Measurements from ENCODE around the gene CHCHD6.

The CHCHD6 gene

DNA sequence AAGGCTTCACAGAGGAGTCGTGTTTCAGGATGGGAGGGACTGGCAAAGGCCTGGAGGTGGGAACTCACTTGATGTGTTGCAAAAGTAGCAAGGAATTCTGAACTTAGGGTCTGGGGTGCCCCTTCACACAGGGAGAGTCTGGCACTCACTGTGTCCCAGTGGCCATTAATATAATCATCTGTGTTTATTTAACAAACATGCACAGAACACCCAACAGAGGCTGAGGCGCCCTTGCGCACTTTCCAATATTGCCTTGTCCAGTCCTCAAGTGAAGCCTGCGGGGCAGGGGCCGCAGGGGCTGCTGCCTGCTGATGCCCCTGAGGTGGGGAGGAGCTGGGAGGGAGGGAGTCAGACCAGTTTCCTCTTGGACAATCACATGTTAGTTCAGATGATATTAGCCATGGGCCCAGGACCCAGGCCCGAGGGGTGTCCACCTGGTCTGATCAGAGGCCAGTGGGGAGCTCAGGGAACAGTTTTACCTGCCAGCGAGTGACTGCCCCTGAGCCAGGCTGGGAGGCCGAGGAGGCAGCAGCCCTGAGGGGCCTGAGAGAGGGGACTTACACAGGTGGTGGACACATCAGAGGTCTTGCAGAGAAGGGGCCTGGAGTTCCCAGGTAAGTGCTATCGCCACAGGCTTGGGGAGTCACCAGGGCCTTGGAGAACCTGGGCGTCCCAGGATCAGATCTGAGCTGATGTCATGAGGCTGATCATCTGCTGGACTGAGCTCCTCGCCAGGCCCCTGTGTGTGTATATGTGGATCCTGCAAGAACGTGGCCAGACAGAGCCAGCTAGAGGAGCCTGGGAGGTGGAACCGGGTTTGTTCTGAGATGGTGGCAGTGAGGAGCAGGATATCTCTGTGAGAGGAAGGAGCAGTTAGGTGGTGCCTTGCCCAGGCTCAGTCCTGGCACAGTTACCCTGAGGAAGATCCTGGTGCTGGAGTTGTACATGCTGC lies 35.3 kb upstream of the CHCHD6 start:
- DNase-seq = no peak

DNA sequence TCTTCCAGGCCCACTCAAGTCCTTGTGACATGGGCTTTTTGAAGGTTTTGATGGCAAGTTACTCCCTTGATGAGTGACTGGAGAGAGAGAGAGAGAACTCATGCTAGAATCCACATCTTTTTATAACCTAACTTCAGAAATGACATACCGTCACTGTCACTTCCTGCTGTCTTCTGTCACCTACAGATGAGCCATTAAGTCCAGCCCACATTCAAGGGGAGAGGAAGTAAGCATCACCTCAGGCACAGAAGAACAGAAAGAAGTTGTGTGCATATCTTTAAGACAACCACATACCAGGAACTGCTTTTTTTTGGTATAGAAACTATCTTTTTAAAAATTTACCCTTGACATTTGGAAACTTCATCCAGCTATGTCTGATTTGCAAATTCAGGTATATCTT lies 32.5 kb upstream of the CHCHD6 start:
- no peak for DNase-seq

DNA sequence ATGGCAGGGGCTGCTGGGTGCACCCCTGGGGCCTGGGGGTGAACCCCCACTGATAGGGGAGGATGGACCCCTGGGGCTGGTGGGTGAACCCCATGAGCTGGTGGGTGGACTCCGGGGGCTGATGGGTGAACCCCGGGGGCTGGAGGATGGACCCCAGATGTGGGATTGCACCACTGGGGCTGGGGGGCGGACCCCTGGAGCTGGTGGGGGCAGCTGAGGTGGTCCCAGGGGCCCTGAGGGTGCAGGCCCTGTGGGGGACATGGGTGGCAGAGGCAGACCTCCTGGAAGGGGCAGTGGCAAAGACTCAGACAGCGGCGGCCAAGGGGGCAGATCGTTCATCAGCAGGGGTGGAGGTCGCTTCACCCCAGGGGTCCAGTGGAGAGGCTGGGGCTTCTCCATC lies 31.7 kb upstream of the CHCHD6 start:
- no peak for DNase-seq

DNA sequence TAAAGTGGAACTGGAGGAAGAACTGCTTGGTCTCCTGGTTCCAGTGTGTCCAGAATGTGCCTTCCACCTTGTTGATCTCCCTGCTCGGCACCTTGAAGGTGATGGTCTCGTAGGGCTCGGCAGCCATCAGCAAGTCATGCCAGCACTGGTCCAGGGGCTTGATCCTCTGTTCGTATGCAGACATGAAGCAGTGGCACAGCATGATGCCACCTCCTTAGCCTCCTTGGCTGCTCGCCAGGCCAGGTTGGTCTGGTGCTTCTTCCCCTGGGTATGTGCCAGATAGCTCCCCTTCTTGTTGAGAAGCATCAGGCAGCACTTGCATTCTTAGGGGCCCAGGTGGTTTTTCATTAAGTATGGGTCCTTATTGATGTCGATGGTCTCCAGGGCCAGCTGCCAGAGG lies 31.3 kb upstream of the CHCHD6 start:
- DNase-seq = no peak

DNA sequence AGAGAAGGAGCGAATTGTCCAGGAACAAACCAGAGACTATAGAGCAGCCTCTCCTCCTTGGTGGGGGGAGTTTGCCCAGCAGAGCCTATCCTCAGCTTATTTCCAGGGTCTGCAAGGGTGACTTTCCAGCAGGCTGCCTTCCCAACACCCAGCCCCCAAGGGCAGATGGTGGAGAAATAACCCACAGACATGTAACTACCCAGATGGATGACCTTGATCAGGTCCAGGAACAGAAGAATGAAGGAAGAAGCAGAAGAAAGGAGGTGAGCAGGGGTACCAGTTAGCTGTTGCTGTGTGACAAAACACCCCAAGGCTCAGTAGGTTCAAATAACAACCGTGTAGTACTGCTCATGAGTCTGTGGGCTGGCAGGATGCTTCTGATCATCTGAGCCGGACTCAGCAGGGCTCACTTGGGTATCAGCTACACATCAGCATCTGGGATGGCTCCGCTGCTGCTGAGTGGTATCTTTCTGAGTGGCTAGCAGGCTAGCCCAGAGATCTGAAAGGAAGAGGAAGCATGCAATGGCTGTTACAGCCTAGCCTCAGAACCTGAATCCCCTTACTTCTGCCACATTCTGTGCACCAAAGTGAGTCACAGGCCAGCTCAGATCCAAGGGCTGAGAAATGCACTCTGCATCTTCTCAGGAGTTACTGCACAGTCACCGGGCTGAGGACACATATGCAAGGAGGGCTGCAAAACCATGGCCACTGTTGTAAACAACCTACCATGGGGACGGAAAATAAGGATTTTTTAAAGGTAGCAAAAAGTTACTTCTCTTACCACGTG lies 26.9 kb upstream of the CHCHD6 start:
- DNase-seq = peak; percentile 19

DNA sequence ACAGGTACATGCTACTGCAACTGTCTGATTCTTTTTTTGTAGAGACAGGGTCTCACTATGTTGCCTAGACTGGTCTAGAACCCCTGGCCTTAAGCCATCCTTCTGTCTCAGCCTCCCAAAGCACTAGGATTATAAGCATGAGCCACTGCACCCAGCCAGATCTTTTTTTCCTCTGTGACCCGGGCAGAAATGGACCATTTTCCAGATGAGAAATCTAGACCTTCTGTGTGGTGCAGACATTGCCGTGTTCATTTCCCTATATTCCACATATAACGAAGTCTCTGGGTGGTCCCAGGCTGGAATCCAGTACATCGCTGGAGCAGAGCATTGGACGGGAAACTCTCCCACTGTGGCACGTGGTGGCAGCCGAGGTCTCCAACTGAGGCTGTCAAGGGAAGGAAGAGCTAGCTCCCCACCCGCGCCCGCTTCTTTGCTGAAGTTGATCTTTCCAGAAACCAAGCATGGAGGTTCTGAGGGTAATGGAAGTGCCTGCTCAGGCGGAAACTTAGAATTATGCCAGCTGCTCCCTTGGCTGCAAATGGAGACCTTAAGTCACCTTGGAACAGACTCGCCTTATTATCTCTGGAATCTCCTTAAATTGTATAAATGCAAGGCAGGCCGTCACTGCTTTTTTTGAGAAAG lies 26.1 kb upstream of the CHCHD6 start:
- no peak for DNase-seq

DNA sequence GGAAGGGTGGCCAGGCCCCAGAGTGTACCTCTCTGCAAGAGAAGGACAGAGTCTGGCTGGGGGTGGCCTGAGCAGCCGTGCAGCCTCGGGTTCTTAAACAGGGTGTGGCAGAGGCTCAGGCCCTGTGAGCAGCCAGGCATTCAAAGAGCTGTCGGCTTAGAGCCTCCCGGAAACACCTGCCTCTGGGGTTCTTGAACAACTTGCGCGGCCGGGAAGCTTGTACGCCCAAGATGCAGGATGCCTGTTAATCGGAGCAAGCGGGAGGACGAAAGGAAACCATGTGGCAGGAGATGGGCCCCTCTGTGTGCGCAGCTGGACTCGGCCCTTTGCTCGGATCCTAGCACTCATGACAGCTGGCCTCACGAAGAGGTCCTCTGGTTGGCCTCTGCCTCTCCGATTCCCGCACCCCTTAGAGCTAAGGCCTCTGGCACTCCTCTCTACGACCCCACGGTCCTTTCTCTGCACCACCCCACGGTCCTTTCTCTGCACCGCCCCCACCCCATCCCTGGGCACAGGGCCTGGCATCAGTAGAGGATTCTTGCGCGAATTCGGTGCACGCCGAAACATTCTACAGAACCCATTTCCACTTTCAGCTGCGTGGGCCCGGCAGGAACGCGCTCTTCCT lies 25.2 kb upstream of the CHCHD6 start:
- no peak for DNase-seq

DNA sequence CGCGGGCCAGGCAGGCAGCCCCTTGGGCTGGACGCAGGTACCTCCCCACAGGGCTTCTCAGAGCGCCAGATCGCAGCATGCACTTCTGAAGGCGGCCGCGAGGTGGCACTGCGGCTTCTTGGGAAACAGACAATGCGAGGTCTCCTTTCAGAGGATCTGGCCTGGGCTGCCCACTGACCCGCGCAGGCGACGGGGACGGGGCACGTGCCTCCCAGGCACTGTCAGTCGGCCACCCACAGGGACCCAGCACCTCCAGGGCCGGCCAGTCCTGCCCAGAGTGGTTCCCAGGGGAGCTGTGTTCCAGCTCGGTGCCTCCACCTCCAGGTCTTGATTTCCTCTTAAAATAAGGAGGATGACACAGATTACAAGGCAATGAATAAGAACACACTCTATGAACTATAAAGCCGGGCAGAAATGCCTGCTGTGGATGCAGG lies 24.7 kb upstream of the CHCHD6 start:
- DNase-seq = peak; percentile 73

DNA sequence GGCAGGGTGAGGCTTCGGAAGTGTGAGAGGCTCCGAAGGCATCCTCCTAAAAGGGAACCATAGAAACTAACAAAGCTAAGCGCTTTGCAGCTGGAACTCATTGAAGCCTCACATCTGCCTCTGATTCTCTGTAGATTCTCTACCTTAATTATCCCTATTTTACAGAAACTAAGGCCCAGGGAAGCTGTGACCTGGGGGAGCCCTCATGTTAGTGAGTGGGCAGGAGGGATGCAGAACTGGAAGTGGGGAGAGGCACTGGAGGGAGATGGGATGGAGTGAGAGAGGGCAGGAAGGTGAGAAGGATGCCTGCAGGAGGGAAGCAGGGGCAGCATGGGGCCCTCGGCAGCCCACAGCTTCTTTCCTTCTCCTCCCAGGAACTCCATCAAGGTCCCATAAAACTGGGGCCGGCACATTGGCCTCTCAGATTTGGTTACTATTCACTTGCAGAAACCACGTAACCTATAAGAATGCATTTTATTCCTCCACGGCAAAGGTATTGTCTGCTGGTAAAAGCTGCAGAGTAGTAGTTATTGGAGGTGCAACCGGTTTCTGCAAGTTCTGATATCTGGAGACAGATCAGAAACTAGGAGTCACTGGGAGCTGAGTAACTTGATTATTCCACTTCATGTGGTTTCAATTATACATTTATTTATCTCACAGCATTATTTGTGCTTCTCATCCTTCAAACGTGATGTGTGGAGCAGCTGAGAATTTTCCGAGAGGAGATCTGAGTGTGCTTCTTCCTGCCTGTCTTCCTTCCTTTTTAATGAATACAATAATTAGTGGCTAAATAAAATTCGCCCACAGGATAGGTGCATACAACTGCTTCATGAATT lies 24.0 kb upstream of the CHCHD6 start:
- DNase-seq = no peak

DNA sequence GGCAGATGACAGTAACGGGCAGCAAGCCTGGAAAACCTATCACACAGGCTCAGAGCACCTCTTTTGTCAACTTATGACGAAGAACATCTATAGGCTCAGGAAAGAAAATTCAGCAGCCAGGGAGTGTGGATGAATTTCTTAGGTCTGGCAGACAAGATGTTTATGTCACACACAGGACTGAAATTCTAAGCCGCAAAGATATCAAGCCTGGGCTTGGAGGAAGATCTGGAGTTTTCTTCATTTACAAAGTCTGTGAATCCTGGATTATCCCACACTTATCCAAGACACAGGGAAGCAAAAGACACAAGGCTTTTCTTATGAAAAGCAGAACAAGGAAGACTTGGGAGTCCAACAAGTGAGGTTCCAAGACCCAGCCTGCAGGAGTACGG lies 23.4 kb upstream of the CHCHD6 start:
- no peak for DNase-seq

DNA sequence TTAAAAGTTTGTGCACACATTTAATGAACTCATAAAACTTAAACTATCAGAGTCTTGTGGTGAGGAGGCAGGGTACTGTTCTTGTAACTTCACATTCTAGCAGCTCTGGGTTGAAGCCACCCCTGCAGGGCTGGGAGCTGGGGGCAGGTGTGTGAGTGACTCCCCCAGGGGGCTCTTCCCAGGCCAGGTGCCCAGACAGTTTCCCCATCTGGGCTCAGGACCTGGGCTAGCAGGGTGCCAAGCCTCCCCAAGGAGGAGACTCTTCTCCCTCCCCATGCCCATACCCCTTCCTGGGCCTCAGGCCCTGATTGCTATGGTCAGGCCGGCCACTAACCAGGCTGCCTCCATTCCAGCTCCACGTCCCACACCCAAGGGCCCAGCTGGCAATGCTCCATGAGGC lies 22.0 kb upstream of the CHCHD6 start:
- no peak for DNase-seq

DNA sequence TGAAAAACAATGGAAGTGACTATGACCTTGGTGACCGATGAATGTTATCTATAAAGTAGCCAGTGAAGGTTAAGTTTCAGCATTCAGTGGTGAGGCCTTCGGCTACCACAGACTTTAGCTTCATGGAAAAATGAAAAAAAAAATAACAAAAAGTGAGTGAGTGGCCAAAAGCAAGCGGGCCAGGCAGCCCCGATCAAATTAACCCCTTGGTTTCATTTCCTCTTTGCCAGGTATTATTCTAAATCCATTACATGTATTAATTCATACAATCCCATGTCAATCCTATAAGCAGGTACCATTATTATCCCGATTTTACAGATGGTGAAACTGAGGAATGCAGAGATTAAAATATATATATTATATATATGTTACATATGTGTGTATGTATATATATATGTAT lies 21.0 kb upstream of the CHCHD6 start:
- DNase-seq = no peak

DNA sequence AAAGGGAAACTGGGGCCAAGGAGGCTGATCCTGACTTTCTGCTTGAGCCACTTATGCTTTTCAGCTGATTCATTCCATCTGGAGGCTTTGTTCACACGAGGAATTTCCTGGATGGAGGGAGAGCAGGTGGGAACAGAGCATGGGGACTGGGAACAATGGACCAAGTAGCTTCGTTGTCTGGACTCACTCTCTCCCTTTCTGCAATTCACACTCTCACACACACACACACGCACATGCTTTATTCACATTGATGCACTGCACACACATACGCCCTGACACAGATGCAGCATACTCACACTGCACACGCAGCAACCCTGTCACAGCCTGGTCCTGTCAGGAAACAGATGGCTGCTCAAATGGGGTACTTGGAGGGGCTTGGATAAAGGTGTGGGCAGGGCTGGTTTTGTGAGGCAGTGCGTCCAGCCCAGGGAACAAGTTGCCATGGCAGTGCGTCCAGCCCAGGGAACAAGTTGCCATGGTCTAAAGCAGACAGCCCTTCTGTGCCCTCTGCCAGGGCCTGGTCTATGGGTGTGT lies 19.8 kb upstream of the CHCHD6 start:
- DNase-seq = peak; percentile 22

DNA sequence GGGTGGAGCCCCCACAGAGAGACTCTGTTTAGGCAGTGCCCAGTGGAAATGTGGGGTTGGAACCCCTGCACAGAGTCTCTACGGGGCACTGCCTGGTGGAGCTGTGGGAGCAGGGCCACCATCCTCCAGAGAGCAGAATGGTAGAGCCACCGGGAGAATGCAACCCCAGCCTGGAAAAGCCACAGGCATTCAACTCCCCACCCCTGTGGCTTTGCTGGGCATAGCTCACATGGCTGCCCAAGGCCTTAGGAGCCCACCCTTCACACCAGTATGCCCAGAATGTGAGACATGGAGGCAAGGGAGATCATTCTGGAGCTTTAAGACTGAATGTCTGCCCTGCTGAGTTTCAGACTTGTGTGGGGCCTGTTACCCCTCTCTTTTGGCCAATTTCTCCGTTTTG lies 19.0 kb upstream of the CHCHD6 start:
- peak; percentile 50 for DNase-seq

DNA sequence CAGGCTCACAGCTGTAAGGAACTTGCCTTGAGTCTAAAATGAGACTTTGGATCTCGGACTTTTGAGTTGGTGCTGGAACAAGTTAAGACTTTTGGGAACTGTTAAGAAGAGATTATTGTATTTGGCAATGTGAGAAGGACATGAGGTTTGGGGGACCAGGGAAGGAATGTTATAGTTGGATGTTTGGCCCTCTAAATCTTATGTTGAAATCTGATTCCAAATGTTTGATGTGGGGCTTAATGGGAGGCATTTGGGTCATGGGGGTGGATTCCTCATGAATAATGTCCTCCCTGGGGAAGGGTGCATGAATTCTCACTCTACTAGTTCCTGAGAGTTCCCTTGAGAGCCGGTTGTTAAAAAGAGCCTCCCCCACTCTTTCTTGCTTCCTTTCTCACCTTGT lies 18.5 kb upstream of the CHCHD6 start:
- DNase-seq = peak; percentile 43

DNA sequence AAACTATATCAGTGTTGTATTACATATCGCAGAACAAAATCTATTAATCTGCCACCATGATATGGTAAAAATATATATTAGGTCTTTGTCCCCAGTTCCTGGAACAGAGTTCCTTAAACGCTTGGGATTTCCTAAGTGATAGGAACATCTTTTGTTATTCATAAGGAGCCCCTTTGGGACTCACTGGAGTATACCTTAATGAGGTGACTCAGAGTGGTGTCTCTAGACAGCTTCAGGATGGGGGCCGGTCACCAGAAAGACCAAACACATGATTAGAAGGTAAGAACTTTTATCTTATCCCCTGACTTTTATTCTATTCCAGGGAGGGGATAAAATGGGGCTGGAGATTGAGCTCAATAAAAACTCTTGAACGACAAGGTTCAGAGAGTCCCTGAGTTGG lies 12.3 kb upstream of the CHCHD6 start:
- DNase-seq = no peak

DNA sequence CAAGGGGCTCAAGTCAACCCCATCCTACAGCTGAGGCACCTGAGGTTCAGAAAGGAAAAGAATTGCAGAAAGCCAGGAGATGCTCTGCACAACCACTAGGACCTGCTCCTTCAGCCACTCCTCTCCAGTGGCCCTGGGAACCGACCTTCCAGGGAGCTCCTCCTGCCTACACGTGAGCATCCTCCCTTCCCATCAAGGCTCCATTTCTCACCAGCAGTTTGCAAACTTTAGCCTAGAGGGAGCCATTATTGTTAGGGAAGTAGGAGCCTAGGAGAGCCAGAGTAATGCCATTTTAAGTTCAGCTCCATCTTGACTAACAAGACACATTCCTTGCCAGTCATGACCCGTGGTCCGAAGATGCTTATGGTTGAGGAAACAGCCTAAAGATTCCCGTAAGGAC lies 11.2 kb upstream of the CHCHD6 start:
- DNase-seq = no peak

DNA sequence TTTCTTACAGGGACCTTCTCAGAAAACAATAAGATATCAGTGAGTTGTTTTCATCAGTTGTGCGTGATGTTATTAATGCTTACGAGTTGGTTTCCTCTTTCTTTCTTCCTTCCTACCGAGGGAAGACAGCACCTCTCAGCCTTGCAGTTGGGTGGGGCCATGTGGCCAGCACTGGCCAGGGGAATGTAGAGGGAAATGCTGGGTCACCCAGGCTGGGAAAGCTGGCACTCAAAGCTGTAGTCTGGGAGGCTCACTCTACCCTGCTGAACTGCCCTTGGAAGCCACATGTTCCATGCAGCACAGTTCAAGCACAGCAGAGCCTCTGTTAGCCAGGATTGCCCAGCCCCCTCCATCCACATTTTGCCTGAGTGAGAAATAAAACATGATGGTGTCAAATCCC lies 10.1 kb upstream of the CHCHD6 start:
- DNase-seq = no peak

DNA sequence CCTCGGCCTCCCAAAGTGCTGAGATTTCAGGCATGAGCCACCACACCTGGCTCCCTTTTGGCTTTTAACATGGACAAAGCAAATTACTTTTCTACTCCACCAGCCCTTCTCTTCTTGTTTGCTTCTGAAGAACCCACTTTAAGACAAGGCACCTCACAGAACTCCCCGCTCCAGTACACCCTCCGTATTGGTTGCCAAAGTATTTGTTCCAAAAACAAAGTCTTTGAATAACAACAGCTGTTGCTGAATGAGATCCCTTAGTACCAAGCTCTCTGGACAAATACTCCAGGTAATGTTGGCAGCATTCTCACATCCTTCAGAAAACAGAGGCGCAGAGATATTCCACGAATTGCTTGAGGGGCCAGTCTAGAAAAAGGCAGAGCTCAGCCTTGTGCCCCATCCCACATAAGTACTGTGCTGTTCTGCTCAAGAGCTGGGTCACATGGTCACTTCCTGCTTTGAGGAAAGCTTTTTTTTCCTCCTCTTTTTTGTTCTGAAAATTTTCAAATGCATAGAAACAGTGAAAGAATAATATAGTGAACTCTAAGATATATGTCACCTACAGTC lies 7.3 kb upstream of the CHCHD6 start:
- DNase-seq = no peak

DNA sequence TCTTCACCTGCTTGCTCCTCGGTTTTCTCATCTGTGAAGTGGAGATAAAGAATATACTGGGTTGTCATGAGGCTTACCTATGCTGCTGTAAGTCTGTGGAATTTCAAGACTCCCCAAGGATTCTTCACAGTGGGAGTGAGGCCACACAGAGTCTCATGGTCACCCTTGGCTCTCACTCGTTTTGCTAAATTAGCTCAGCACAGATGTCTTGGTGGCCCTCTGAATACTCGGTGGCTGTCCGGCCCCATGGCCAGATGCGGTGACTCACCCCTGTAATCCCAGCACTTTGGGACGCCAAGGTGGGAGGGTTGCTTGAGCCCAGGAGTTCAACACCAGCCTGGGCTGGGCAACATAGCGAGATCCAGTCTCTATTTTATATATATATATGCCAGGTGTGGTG lies 5.0 kb upstream of the CHCHD6 start:
- DNase-seq = no peak

DNA sequence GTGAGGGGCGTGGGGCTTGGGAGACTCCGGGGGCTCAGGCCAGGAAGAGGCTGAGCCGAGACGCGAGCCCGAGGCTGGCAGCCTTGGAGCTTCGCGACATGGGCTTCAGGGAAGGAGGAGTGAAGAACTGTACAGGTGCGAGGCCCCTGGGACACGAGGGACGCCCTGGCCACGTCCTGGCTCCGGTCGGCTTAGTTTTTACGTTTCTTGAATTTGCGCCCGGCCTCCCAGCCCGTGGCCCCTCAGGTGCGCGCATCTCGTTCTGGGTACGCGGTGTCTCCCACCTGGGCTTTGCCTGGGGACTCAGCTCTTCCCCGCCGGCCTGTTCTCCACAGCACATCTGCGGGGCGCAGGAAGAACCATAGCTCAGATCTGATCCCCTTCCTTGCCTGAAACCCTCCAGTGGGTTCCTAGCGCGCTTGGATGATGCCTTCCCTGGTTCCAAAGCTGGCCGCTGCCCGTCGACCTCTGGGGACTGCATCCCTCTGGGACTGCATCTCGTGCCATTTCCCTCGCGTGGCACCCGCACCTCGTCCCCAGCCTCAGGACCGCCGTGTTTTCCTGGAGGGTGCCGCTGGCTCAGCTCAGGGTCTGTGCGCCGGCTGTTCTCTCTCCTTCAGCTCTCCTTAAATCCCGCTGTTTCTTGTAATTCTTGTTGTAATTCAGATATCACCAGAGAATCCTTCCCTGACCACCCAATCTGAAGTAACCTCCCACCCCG lies 614 bp downstream of the CHCHD6 start:
- no peak for DNase-seq
